IMR-90 (cell line): ENCODE measurements around the gene SLC37A3. TPM values are rescaled to one million over a fixed set of nuclear protein-coding genes. Genes with fewer than 3 reads are reported as not detected.

Experiments
- ATAC-seq: fragments of 200-7000 bp; cut with Tn5 transposase; 2 replicates; pipeline ENCODE4 v1.9.1; 2020; ENCODE audit warnings: low read depth, mild to moderate bottlenecking, moderate library complexity
- BruUV-seq: library from RNA; stranded (reverse); fragments of 400-500 nt; replicated peaks from 2 replicates; lab custom pipeline; 2021; lab: Mats Ljungman, UMichigan
- CTCF ChIA-PET: fragments of 300-600 bp; formaldehyde crosslinking; extraction: SDS; loops from one replicate; lab custom pipeline; 2021; ENCODE audit warnings: antibody characterized with exemption; lab: Yijun Ruan, JAX
- POLR2A ChIA-PET: fragments of 300-600 bp; sonication (Branson Sonifier 250); formaldehyde crosslinking; loops from one replicate; lab custom pipeline; 2022; ENCODE audit warnings: antibody characterized with exemption; ENCODE audit not compliant: unreplicated experiment; lab: Charles Lee
- DNase-seq: peaks from one replicate; pipeline ENCODE4 v3.0.0; 2013
- H2AFZ ChIP-seq: replicated peaks from 2 replicates; pipeline ENCODE3; 2013; ENCODE audit warnings: low read length, mild to moderate bottlenecking; ENCODE audit not compliant: poor library complexity
- H2AK5ac ChIP-seq: 2 replicates; pipeline ENCODE4 v1.6.1; 2013; ENCODE audit warnings: low read depth, low read length, inconsistent platforms
- H2AK9ac ChIP-seq: replicated peaks from 2 replicates; pipeline ENCODE3; 2013; ENCODE audit warnings: mild to moderate bottlenecking, low read depth, low read length, moderate library complexity; ENCODE audit not compliant: poor library complexity
- H2BK120ac ChIP-seq: 2 replicates; pipeline ENCODE4 v1.6.1; 2013; ENCODE audit warnings: low read depth, low read length, inconsistent platforms
- H2BK15ac ChIP-seq: 3 replicates; pipeline ENCODE4 v1.6.1; 2013; ENCODE audit warnings: low read depth, low read length, inconsistent platforms
- H2BK20ac ChIP-seq: 2 replicates; pipeline ENCODE4 v1.6.1; 2013; ENCODE audit warnings: low read depth, mild to moderate bottlenecking, inconsistent platforms, low read length, moderate library complexity
- H2BK5ac ChIP-seq: 2 replicates; pipeline ENCODE4 v1.6.1; 2013; ENCODE audit warnings: mild to moderate bottlenecking, low read depth, low read length, inconsistent platforms; ENCODE audit not compliant: poor library complexity, severe bottlenecking
- H3K14ac ChIP-seq: replicated peaks from 2 replicates; pipeline ENCODE4 v1.6.1; 2013; ENCODE audit warnings: low read depth, low read length, inconsistent platforms
- H3K18ac ChIP-seq: 2 replicates; pipeline ENCODE4 v1.6.1; 2013; ENCODE audit warnings: low read depth, low read length, control low read depth
- H3K23ac ChIP-seq: 2 replicates; pipeline ENCODE4 v1.6.1; 2013; ENCODE audit warnings: low read depth, low read length, inconsistent platforms
- H3K27ac ChIP-seq: 2 replicates; pipeline ENCODE4 v1.5.1; 2013; ENCODE audit warnings: mild to moderate bottlenecking, control low read depth, low read length; ENCODE audit not compliant: insufficient read depth
- H3K27me3 ChIP-seq: 2 replicates; pipeline ENCODE4 v1.6.1; 2013; ENCODE audit warnings: low read length; ENCODE audit not compliant: control insufficient read depth, insufficient read depth
- H3K36me3 ChIP-seq: 2 replicates; pipeline ENCODE4 v1.6.1; 2013; ENCODE audit warnings: low read length, mixed read lengths; ENCODE audit not compliant: control insufficient read depth, insufficient read depth
- H3K4ac ChIP-seq: 2 replicates; pipeline ENCODE4 v1.6.1; 2013; ENCODE audit warnings: low read depth, low read length, inconsistent platforms
- H3K4me1 ChIP-seq: 2 replicates; pipeline ENCODE4 v1.6.1; 2013; ENCODE audit warnings: low read length, mixed read lengths; ENCODE audit not compliant: control insufficient read depth, insufficient read depth
- H3K4me2 ChIP-seq: 2 replicates; pipeline ENCODE4 v1.6.1; 2013; ENCODE audit warnings: low read depth, mild to moderate bottlenecking, control low read depth, low read length, moderate library complexity
- H3K4me3 ChIP-seq: 2 replicates; pipeline ENCODE4 v1.5.1; 2013; ENCODE audit warnings: low read depth, mild to moderate bottlenecking, control low read depth, low read length, moderate library complexity; ENCODE audit not compliant: insufficient read depth
- H3K56ac ChIP-seq: 2 replicates; pipeline ENCODE4 v1.6.1; 2013; ENCODE audit warnings: low read length, inconsistent platforms; ENCODE audit not compliant: insufficient read depth; ENCODE audit errors: extremely low read depth
- H3K79me1 ChIP-seq, 2 experiments: 2 replicates each; pipeline ENCODE4 v1.6.1; 2013; ENCODE audit warnings: low read length in 2 of 2, inconsistent platforms in 1 of 2, low read depth in 1 of 2
- H3K9ac ChIP-seq: 2 replicates; pipeline ENCODE4 v1.6.1; 2013; ENCODE audit warnings: low read depth, low read length, control low read depth
- H3K9me1 ChIP-seq: 2 replicates; pipeline ENCODE4 v1.6.1; 2013; ENCODE audit warnings: low read length, inconsistent platforms; ENCODE audit not compliant: insufficient read depth
- H3K9me3 ChIP-seq: 2 replicates; pipeline ENCODE4 v1.6.1; 2013; ENCODE audit warnings: low read length; ENCODE audit not compliant: control insufficient read depth, insufficient read depth
- H4K20me1 ChIP-seq: 2 replicates; pipeline ENCODE4 v1.6.1; 2013; ENCODE audit warnings: low read length, inconsistent platforms; ENCODE audit not compliant: insufficient read depth
- H4K5ac ChIP-seq: 2 replicates; pipeline ENCODE4 v1.6.1; 2013; ENCODE audit warnings: mild to moderate bottlenecking, low read depth, low read length, control low read depth
- H4K8ac ChIP-seq, 2 experiments: 2 replicates each; pipeline ENCODE4 v1.6.1; 2013; ENCODE audit warnings: low read depth in 2 of 2, low read length in 2 of 2, control low read depth in 1 of 2, inconsistent platforms in 1 of 2
- H4K91ac ChIP-seq: 2 replicates; pipeline ENCODE4 v1.6.1; 2013; ENCODE audit warnings: low read depth, low read length, inconsistent platforms; ENCODE audit not compliant: insufficient read depth
- BHLHE40 ChIP-seq: fragments of 150-350 bp; IDR thresholded peaks from 2 replicates; pipeline ENCODE4 v1.6.1; 2016; ENCODE audit warnings: mild to moderate bottlenecking, low read depth, low read length
- CTCF ChIP-seq: conservative IDR thresholded peaks from 2 replicates; pipeline ENCODE4 v1.5.1; 2012; ENCODE audit warnings: mild to moderate bottlenecking, low read depth, low read length, improper control_type of control experiment
- MXI1 ChIP-seq: IDR thresholded peaks from 2 replicates; pipeline ENCODE4 v1.6.1; 2012; ENCODE audit warnings: low read depth, mild to moderate bottlenecking, low read length, moderate library complexity, borderline replicate concordance
- RAD21 ChIP-seq: IDR thresholded peaks from 2 replicates; pipeline ENCODE4 v1.6.1; 2012; ENCODE audit warnings: low read length, improper control_type of control experiment
- RFX5 ChIP-seq: IDR thresholded peaks from 2 replicates; pipeline ENCODE4 v1.8.0; 2012; ENCODE audit warnings: low read depth, mild to moderate bottlenecking, low read length, moderate library complexity
- USF2 ChIP-seq: fragments of 150-350 bp; IDR thresholded peaks from 2 replicates; pipeline ENCODE4 v1.6.1; 2017; ENCODE audit warnings: mild to moderate bottlenecking, antibody characterized with exemption, low read length, low read depth
- WGBS, 2 experiments: methylation state at CpG; one replicate each; pipeline versions ENCODE4 v1.1.5 to v1.1.7; 2013; ENCODE audit warnings: missing lambda C conversion rate in 2 of 2; ENCODE audit not compliant: insufficient read length in 1 of 2; ENCODE audit errors: extremely low coverage in 2 of 2; 5-methylcytosine and 5-hydroxymethylcytosine counted together
- dilution Hi-C: fragments of 300-500 bp; cut with HindIII; formaldehyde crosslinking; loops from one replicate; pipeline ENCODE4 v1.14.3; 2018; ENCODE audit warnings: low sequenced_read_pairs; ENCODE audit not compliant: unreplicated experiment
- in situ Hi-C: fragments of 300-500 bp; cut with MboI; formaldehyde crosslinking; loops from 3 replicates; pipeline ENCODE4 v1.14.3; 2019; ENCODE audit warnings: low sequenced_read_pairs, inconsistent platforms, mixed read lengths
- intact Hi-C: fragments of 100-400 bp; cut with micrococcal nuclease; formaldehyde crosslinking; loops from 2 replicates; pipeline ENCODE4 v1.10.0; 2022
- polyA plus RNA-seq, 3 experiments: library from polyadenylated mRNA; depleted of rRNA; stranded (reverse); fragments of >200 nt; gene quantifications; 2 replicates each; pipeline ENCODE4 v1.2.3, GENCODE V29; 2012; ENCODE audit warnings: low replicate concordance in 1 of 3
- total RNA-seq: library from RNA; depleted of rRNA; stranded (reverse); fragments of >200 nt; gene quantifications from 2 replicates; pipeline ENCODE4 v1.2.3, GENCODE V29; 2012

The SLC37A3 gene
- total and polyA plus RNA-seq, 2 of the 4 experiments (the other 2 are of a cell fraction): 43.2 to 45.3 TPM

GRCh38 chr7:140342727-140343514 lies 55.4 kb downstream of the SLC37A3 start:
- H3K23ac ChIP-seq: no peak overlapping the region
- no TSS peak for BruUV-seq

More at GRCh38 chr7:140342727-140343514, 55.4 kb downstream of the SLC37A3 start:
- intact Hi-C loops (loop anchor here (5.0 kb wide), 1 partner anchor 166 kb away; the partner anchor contains the start of gene KDM7A), in situ Hi-C loops (no loop called here), dilution Hi-C loops (no loop called here)
- H3K4me1 ChIP-seq: 0 out of 2 replicates have a peak, but pooled peaks cover 2% of the 10 kb centered on the region
- H3K14ac ChIP-seq: no peak overlapping the region
- H2BK20ac ChIP-seq: no peak overlapping the region
- no peak overlapping the region for H3K18ac ChIP-seq
- ATAC-seq (peak; percentile 66), DNase-seq (peak; percentile 63)
- H3K9me3 ChIP-seq: no peaks in the 10 kb centered on the region
- H3K27ac ChIP-seq: no peak overlapping the region
- H3K9me1 ChIP-seq: no peaks in the 10 kb centered on the region
- TF ChIP-seq CTCF (peak; percentile 40), MXI1 (no peak), BHLHE40 (no peak), USF2 (no peak), RAD21 (peak; percentile 53), RFX5 (no peak)
- H3K9ac ChIP-seq: no peak overlapping the region
- CTCF ChIA-PET: no interaction called here
- POLR2A ChIA-PET: no interaction called here
- H3K4me3 ChIP-seq: no peak overlapping the region
- no peak overlapping the region for H4K8ac ChIP-seq
- H3K4me2 ChIP-seq: no peak overlapping the region
- peaks cover 9% of the 10 kb centered on the region for H3K36me3 ChIP-seq
- WGBS, 2 experiments: 70% methylated on average over 6 of the region's 13 CpGs; no CpG with 5 or more reads in 1 of the 2 experiments
- no peak overlapping the region for H2AK5ac ChIP-seq
- H4K20me1 ChIP-seq: peaks cover 6% of the 10 kb centered on the region; the same call in 1 of the 2 replicates
- H3K27me3 ChIP-seq: no peaks in the 10 kb centered on the region
- peak overlapping the region; percentile 57 for H2AK9ac ChIP-seq
- no peak overlapping the region for H4K5ac ChIP-seq
- no peak overlapping the region for H3K56ac ChIP-seq
- no peak overlapping the region for H2BK15ac ChIP-seq
- H3K79me1 ChIP-seq: peaks cover 0 to 10% of the 10 kb centered on the region in 2 experiments; a peak in 2 of 4 replicates
- H2BK120ac ChIP-seq: no peak overlapping the region
- no peak overlapping the region for H2AFZ ChIP-seq
- H3K4ac ChIP-seq: no peak overlapping the region
- H4K91ac ChIP-seq: no peak overlapping the region
- no peak overlapping the region for H2BK5ac ChIP-seq
